ENCODE data around the gene NDRG4. TPM values are rescaled to one million over a fixed set of nuclear protein-coding genes. Genes with fewer than 3 reads are reported as not detected.

Gene NDRG4
- total and polyA plus RNA-seq, 2 of the 13 experiments (the other 11 are each of a cell fraction or from before 2014, with no cell fraction given): 1.7 to 2.7 TPM

DNA sequence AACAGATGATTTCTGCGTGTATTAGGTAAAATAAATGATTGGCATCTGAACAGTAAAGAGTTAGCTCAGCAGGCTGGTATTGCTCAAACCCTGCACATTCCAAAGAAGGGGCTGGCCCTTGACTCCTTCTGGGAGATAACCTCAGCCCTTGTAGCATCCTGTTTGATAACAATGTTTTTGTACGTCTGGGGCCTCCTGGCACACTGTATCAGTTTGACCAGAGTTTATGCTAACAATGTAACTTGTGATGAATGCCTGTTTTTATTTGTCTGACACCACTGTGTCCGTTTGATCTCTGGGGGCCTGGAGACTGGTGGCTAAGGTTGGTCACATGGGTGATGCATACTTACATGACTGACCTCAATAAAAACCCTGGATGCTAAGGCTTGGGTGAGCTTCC is 43.8 kb upstream of the NDRG4 start:
- Histone ChIP-seq H3K9me3 (ENCODE audit: low read length) (no peaks in the 10 kb centered on the region), H3K79me2 (ENCODE audit: insufficient read depth, low read length) (no peaks in the 10 kb centered on the region), H3K36me3 (replicated peaks in 1 of 2; ENCODE audit: control insufficient read depth in 1 of 2, insufficient read depth in 2 of 2, low read length in 2 of 2) (no peaks in the 10 kb centered on the region), H3K4me3 (replicated peaks in 1 of 3; ENCODE audit: insufficient read depth in 1 of 3, low read depth in 2 of 3, low read length in 3 of 3) (no peak overlapping the region), H4K20me1 (ENCODE audit: insufficient read depth, low read length) (no peaks in the 10 kb centered on the region), H3K27ac (ENCODE audit: extremely low read length, insufficient read depth, low read length) (no peak overlapping the region), H2AFZ (ENCODE audit: low read length) (no peak overlapping the region), H3K9ac (ENCODE audit: insufficient read depth, low read depth, low read length) (no peak overlapping the region), H3K27me3 (ENCODE audit: control insufficient read depth in 1 of 2, insufficient read depth in 2 of 2, low read length in 2 of 2) (peaks cover 2 to 11% of the 10 kb centered on the region in 2 experiments; a peak in 3 of 5 replicates), H3K4me2 (ENCODE audit: low read depth, low read length) (peak overlapping the region; percentile 4; the same call in 1 of the 2 replicates), H3K4me1 (ENCODE audit: insufficient read depth, low read length) (peaks cover 61% of the 10 kb centered on the region)
- in situ Hi-C loops (cut with HindIII; ENCODE audit: extremely low pct_ligation_motif_present, low pct_unique_long_range_greater_than_20kb): no loop called here
- intact Hi-C loops (cut with micrococcal nuclease; ENCODE audit: unreplicated experiment): no loop called here
- ChIA-PET CTCF (ENCODE audit: low intra/inter-chr PET ratio, low total read pairs) (no interaction called here), POLR2A (no interaction called here)
- no TSS peak for BruUV-seq (replicated peaks)
- peak; percentile 18 for FAIRE-seq
- peak; percentile 82 for ATAC-seq
- WGBS (ENCODE audit: low lambda C conversion rate): 3% methylated on average over 3 of the region's 3 CpGs
- DNase-seq (ENCODE audit: low spot score): peak; percentile 93
- TF ChIP-seq ZSCAN31 (CRISPR knock-in tag; IDR thresholded peaks at IDR 0.05; ENCODE audit: low read depth) (no peak), NKX3-1 (CRISPR knock-in tag; IDR thresholded peaks at IDR 0.05) (no peak), ZNF331 (CRISPR knock-in tag; IDR thresholded peaks at IDR 0.05) (no peak), RBM22 (optimal IDR thresholded peaks at IDR 0.05; ENCODE audit: low read length) (no peak), DNMT3B (CRISPR knock-in tag; conservative IDR thresholded peaks at IDR 0.05) (no peak), TRIM22 (IDR thresholded peaks at IDR 0.05) (no peak), ATF3 (CRISPR knock-in tag; IDR thresholded peaks at IDR 0.05) (no peak), TEAD3 (CRISPR knock-in tag; optimal IDR thresholded peaks at IDR 0.05; ENCODE audit: borderline replicate concordance) (peak; percentile 56), ZNF879 (CRISPR knock-in tag; IDR thresholded peaks at IDR 0.05) (no peak), ZNF747 (CRISPR knock-in tag; IDR thresholded peaks at IDR 0.05; ENCODE audit: borderline replicate concordance) (no peak), PPARG (CRISPR knock-in tag; conservative IDR thresholded peaks at IDR 0.05) (peak; percentile 69; the same call in 1 of the 2 replicates), ZNF296 (CRISPR knock-in tag; conservative IDR thresholded peaks at IDR 0.05) (no peak), SETDB1 (CRISPR knock-in tag; IDR thresholded peaks at IDR 0.05; ENCODE audit: borderline replicate concordance) (no peak), U2AF2 (IDR thresholded peaks at IDR 0.05; ENCODE audit: low read depth, low read length) (no peak), RFXANK (CRISPR knock-in tag; IDR thresholded peaks at IDR 0.05) (no peak), MIER2 (CRISPR knock-in tag; IDR thresholded peaks at IDR 0.05) (0 out of 2 replicates have a peak, but pooled peaks have one; percentile 19)
- TF ChIP-seq, protein P1, sequence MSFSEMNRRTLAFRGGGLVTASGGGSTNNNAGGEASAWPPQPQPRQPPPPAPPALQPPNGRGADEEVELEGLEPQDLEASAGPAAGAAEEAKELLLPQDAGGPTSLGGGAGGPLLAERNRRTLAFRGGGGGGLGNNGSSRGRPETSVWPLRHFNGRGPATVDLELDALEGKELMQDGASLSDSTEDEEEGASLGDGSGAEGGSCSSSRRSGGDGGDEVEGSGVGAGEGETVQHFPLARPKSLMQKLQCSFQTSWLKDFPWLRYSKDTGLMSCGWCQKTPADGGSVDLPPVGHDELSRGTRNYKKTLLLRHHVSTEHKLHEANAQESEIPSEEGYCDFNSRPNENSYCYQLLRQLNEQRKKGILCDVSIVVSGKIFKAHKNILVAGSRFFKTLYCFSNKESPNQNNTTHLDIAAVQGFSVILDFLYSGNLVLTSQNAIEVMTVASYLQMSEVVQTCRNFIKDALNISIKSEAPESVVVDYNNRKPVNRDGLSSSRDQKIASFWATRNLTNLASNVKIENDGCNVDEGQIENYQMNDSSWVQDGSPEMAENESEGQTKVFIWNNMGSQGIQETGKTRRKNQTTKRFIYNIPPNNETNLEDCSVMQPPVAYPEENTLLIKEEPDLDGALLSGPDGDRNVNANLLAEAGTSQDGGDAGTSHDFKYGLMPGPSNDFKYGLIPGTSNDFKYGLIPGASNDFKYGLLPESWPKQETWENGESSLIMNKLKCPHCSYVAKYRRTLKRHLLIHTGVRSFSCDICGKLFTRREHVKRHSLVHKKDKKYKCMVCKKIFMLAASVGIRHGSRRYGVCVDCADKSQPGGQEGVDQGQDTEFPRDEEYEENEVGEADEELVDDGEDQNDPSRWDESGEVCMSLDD (CRISPR knock-in tag; IDR thresholded peaks at IDR 0.05; ENCODE audit: borderline replicate concordance): no peak
- TF ChIP-seq, protein P2, sequence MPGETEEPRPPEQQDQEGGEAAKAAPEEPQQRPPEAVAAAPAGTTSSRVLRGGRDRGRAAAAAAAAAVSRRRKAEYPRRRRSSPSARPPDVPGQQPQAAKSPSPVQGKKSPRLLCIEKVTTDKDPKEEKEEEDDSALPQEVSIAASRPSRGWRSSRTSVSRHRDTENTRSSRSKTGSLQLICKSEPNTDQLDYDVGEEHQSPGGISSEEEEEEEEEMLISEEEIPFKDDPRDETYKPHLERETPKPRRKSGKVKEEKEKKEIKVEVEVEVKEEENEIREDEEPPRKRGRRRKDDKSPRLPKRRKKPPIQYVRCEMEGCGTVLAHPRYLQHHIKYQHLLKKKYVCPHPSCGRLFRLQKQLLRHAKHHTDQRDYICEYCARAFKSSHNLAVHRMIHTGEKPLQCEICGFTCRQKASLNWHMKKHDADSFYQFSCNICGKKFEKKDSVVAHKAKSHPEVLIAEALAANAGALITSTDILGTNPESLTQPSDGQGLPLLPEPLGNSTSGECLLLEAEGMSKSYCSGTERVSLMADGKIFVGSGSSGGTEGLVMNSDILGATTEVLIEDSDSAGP (CRISPR knock-in tag; IDR thresholded peaks at IDR 0.05; ENCODE audit: borderline replicate concordance): no peak
- TF ChIP-seq, protein P3, sequence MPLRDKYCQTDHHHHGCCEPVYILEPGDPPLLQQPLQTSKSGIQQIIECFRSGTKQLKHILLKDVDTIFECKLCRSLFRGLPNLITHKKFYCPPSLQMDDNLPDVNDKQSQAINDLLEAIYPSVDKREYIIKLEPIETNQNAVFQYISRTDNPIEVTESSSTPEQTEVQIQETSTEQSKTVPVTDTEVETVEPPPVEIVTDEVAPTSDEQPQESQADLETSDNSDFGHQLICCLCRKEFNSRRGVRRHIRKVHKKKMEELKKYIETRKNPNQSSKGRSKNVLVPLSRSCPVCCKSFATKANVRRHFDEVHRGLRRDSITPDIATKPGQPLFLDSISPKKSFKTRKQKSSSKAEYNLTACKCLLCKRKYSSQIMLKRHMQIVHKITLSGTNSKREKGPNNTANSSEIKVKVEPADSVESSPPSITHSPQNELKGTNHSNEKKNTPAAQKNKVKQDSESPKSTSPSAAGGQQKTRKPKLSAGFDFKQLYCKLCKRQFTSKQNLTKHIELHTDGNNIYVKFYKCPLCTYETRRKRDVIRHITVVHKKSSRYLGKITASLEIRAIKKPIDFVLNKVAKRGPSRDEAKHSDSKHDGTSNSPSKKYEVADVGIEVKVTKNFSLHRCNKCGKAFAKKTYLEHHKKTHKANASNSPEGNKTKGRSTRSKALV (CRISPR knock-in tag; IDR thresholded peaks at IDR 0.05): no peak
